Epithelial cell of esophagus (primary cell): ENCODE results near the gene PXDN.

ENCODE experiments used
- DNase-seq: peaks from one replicate; pipeline ENCODE4 v3.0.0; 2010; ENCODE audit warnings: low read depth
- H3K4me3 ChIP-seq: 2 replicates; pipeline ENCODE4 v1.5.1; 2011; ENCODE audit warnings: mild to moderate bottlenecking, low read length, control low read depth
- TF ChIP-seq, protein P1 (sequence below): IDR thresholded peaks from 2 replicates; pipeline ENCODE4 v1.5.1; 2011; ENCODE audit warnings: low read depth, mild to moderate bottlenecking, low read length, control low read depth, inconsistent platforms; ENCODE audit not compliant: insufficient read depth; ENCODE audit errors: missing control alignments

The PXDN gene

DNA sequence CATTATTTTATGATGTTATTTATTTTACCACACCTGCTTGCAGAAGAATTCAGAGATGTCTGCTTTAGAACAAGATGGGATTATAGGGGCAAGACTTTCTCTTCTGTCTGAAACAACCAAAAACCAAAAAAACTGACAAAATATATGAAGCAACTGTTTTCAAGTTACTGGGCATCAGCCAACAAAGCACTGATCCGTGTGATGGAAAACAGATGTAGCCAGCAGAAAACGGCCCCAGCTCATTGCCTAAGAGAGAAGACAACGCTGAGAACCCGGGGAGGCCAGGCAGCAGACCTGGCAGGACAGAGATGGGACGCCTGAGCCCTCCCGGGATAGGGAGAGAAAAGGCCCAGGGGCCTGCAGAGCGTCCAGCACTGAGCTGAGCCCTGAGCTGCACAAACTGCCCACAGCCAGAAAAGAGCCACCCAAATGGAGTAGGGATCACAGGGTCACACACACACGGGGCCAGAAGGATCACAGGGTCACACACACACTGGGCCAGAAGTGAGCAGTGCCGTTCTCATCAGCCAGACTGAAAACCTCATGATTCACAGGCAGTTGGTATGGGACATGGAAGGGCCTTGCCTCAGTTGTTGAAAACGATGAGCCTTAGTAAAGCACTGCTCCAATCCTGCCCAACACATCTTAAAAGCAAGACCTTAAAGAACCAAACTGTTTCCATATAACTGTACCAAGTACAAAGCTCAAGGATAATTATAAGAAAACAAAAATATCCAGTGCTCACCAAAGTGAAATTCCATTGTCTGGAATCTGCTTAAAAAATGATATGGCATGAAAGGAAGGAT, 12.1 kb downstream of the PXDN start:
- H3K4me3 ChIP-seq: no peak overlapping the region
- DNase-seq: no peak
- TF ChIP-seq, protein P1, sequence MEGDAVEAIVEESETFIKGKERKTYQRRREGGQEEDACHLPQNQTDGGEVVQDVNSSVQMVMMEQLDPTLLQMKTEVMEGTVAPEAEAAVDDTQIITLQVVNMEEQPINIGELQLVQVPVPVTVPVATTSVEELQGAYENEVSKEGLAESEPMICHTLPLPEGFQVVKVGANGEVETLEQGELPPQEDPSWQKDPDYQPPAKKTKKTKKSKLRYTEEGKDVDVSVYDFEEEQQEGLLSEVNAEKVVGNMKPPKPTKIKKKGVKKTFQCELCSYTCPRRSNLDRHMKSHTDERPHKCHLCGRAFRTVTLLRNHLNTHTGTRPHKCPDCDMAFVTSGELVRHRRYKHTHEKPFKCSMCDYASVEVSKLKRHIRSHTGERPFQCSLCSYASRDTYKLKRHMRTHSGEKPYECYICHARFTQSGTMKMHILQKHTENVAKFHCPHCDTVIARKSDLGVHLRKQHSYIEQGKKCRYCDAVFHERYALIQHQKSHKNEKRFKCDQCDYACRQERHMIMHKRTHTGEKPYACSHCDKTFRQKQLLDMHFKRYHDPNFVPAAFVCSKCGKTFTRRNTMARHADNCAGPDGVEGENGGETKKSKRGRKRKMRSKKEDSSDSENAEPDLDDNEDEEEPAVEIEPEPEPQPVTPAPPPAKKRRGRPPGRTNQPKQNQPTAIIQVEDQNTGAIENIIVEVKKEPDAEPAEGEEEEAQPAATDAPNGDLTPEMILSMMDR: no peak

DNA sequence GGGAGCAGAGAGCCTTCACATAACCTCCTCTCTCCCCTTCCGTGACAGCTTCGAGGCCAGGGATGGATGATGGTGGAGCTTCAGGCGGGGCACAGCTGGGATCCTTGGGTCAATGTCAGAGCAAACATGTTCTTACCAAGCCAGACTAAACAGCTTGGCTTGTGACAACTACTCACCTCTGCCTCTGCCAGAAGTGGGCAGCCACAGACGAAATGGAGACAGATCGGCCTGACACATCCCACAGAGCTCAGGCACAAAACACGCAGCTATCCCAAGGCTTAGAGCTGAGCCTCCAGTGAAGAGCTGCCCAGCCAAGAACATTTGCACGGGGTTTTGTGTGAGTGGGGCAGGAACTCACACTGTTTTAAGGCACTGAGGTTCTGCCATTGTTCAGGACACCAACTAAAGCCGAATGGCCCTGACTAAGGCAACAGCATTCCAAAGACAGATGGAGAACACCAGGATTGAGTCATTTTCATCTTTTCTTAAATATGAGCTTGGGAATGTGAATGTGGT, 12.8 kb downstream of the PXDN start:
- H3K4me3 ChIP-seq: no peak overlapping the region
- TF ChIP-seq, protein P1: no peak
- DNase-seq: no peak

DNA sequence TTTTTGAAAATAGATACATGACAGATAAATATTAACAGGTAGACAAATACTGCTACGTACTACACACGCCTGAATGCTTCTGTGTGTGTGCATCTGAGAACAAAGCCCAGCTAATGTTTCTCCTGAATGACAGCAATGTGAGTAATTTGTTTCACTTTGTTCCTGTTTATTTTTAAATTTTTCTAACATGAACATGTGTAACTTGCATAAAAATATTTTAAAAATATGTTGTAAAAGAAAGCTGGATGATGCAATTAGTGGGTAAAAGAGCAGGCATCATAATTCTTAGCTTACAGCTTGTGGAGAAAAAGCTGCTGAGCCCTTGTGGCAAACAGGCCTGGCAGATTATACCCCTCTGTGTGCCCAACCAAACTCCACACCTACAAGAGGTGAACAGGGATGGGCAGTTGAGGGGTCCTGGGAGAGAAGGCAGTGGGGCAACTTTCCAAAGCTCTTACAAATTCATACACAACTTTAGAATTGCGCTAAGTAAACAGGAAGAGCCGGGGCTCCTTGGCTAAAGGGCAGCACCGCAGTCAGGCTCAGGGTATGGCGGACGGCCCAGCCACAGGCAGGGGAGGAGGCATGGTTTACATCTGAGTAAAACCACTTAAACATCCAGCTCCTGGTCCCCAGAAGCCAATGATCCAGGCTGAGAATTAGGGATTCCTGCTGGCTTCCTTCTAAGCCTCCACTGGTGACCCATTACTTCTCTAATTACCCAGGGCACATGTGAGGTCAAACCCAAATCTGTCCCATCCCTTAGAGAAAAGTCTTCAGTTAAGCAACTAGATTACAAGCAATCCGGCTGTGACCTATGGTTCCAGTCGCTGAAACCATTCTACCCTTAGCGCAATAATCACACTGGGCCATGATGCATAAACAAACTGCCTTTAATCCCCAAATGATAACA, 14.0 kb downstream of the PXDN start:
- DNase-seq: peak; percentile 85
- no peak overlapping the region for H3K4me3 ChIP-seq
- TF ChIP-seq, protein P1: no peak

DNA sequence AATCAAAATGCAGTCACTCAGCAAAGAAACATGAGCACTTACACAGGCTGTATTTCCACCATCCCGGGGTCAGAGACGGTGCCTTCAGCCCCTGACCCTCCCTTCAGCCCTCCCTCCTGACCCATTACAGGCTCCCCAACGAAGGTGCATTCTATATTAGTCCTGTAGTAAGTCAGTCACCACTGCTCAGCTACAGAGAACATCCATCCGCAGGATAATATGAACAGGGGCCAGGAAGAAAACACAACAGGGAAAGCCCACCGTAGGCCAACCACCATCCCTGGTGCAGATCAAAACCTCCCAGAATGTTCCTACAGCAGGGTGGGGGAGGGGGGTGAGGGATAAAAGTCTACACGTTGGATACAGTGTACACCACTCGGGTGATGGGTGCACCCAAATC, 15.1 kb downstream of the PXDN start:
- TF ChIP-seq, protein P1: no peak
- no peak for DNase-seq
- H3K4me3 ChIP-seq: no peak overlapping the region

DNA sequence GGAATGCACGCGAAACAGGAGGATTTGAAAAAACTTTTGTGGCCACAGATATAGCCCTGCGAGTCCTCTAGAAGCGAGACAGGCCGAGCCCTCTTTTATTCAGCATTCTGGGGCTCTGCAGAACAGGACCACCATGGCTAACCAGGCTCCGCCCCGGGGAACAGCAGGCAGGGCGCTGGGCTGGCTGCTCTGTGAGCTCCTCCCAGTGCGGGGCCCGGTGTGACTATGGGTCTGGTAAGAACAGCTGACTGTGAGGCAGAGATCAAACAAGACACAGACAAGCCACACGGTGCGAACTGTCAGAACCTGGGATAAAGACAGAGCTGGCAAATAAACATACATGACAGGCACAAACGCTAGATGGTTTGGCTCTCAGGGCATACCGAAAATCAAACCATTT, 15.5 kb downstream of the PXDN start:
- no peak overlapping the region for H3K4me3 ChIP-seq
- no peak for DNase-seq
- TF ChIP-seq, protein P1: no peak

DNA sequence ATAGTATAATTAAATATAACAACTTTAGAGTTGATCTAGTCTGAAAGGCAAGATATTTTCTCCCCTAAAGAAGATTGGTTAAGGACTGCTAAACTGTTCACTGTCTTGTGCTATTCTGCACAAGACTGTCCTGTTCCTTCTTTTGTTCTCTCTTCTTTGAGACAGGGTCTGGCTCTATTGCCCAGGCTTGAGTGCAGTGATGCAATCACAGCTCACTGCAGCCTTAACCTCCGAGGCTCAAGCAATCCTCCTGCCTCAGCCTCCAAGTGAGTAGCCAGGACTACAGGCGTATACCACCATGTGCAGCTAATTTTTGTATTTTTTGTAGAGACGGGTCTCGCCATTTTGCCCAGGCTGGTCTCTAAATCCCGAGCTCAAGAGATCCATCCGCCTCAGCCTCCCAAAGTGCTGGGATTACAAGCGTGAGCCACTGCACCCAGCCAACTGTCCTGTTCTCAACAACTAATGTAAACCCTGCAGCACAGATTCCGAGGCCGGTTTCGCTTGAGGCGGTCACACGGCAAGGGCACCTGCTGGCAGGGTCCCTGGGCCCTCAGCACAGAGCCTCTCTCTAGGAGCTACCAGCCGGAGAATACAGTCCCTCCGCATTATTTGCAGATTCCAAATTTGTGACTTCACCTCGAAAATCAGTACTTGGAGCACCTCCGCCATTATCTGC, 16.4 kb downstream of the PXDN start:
- TF ChIP-seq, protein P1: no peak
- no peak overlapping the region for H3K4me3 ChIP-seq
- no peak for DNase-seq
